Upper lobe of right lung (tissue), 1 donor: ENCODE measurements around the gene MEIS3. TPM values are rescaled to one million over a fixed set of nuclear protein-coding genes. Genes with fewer than 3 reads are reported as not detected.

Experiments
- ATAC-seq: fragments of 200-7000 bp; cut with Tn5 transposase; one replicate; pipeline ENCODE4 v1.9.1; 2020; ENCODE audit warnings: mild to moderate bottlenecking, moderate library complexity
- DNase-seq: peaks from one replicate; pipeline ENCODE4 v3.0.0-alpha.2; 2020
- H3K27ac ChIP-seq: fragments of 200-600 bp; one replicate; pipeline ENCODE4 v1.8.0; 2022
- H3K27me3 ChIP-seq: fragments of 200-600 bp; one replicate; pipeline ENCODE4 v1.8.0; 2022; ENCODE audit warnings: mild to moderate bottlenecking
- H3K36me3 ChIP-seq: fragments of 200-600 bp; one replicate; pipeline ENCODE4 v1.8.0; 2022
- H3K4me1 ChIP-seq: fragments of 200-600 bp; one replicate; pipeline ENCODE4 v1.8.0; 2022
- H3K4me3 ChIP-seq: fragments of 200-600 bp; one replicate; pipeline ENCODE4 v1.8.0; 2022; ENCODE audit warnings: mild to moderate bottlenecking
- H3K9me3 ChIP-seq: fragments of 200-600 bp; one replicate; pipeline ENCODE4 v1.8.0; 2022
- CTCF ChIP-seq: fragments of 200-600 bp; IDR thresholded peaks from one replicate; pipeline ENCODE4 v1.8.0; 2022; ENCODE audit warnings: antibody characterized with exemption
- intact Hi-C: fragments of 100-400 bp; cut with DNase I; formaldehyde crosslinking; loops from one replicate; pipeline ENCODE4 v1.11.0; 2022
- long read RNA-seq: library from polyadenylated mRNA; unstranded; transcript quantifications from one replicate; pipeline ENCODE4 v2.0.0, GENCODE V29; 2021
- total RNA-seq: library from RNA; stranded (reverse); fragmentation: NEBNext Ultra II Directional; extraction: Animal tissue kit (Norgen Biotek cat#: 25700); gene quantifications from one replicate; pipeline ENCODE4 v1.2.1, GENCODE V29; 2021
- donor health status: DM: no; HTN: yes; CAD: no; lungs with severe emphysema.

Gene MEIS3
- total RNA-seq = 4.3 TPM
- long read RNA-seq, partial matches to known transcripts = 3 of 7 reads
- long read RNA-seq, other reads (novel, unspliced or antisense) = 2 of 7 reads

- DNase-seq = no peak
- H3K27me3 ChIP-seq = peaks cover 59% of the 10 kb centered on the region
- intact Hi-C loops = no loop called here
- no peaks in the 10 kb centered on the region for H3K4me1 ChIP-seq
- no peak within 1 kb of the TSS for H3K27ac ChIP-seq
- TF ChIP-seq CTCF = no peak
- ATAC-seq = no peak
- no peaks in the 10 kb centered on the region for H3K36me3 ChIP-seq
- H3K9me3 ChIP-seq = no peaks in the 10 kb centered on the region
- H3K4me3 ChIP-seq = peak within 1 kb of the TSS; percentile 33
These were observed at the start of gene MEIS3 for GRCh38 chr19:47419030-47419783. Gene MEIS3, minus strand, starts transcription at chr19:47419527. Its CDS starts 446 bp downstream, at chr19:47419081.

- H3K4me1 ChIP-seq = peaks cover 6% of the 10 kb centered on the region
- H3K27ac ChIP-seq = no peak overlapping the region
- H3K36me3 ChIP-seq = no peaks in the 10 kb centered on the region
- H3K27me3 ChIP-seq = peaks cover 48% of the 10 kb centered on the region
- ATAC-seq = no peak
- TF ChIP-seq CTCF = no peak
- DNase-seq = no peak
- H3K4me3 ChIP-seq = no peak overlapping the region
- H3K9me3 ChIP-seq = no peaks in the 10 kb centered on the region
- intact Hi-C loops = no loop called here
These were observed 48.6 kb upstream of the MEIS3 start for GRCh38 chr19:47467914-47468313.

- intact Hi-C loops = no loop called here
- DNase-seq (no peak), ATAC-seq (no peak)
- Histone ChIP-seq H3K9me3 (no peaks in the 10 kb centered on the region), H3K4me1 (no peaks in the 10 kb centered on the region), H3K27me3 (peaks cover 34% of the 10 kb centered on the region), H3K4me3 (no peak overlapping the region), H3K36me3 (no peaks in the 10 kb centered on the region), H3K27ac (no peak overlapping the region)
- TF ChIP-seq CTCF = no peak
These were observed 46.6 kb upstream of the MEIS3 start for GRCh38 chr19:47465957-47466356.

- Histone ChIP-seq H3K4me1 (no peaks in the 10 kb centered on the region), H3K27ac (no peak overlapping the region), H3K9me3 (no peaks in the 10 kb centered on the region), H3K36me3 (no peaks in the 10 kb centered on the region), H3K4me3 (no peak overlapping the region), H3K27me3 (peaks cover 36% of the 10 kb centered on the region)
- ATAC-seq (no peak), DNase-seq (no peak)
- no peak for TF ChIP-seq CTCF
- intact Hi-C loops = no loop called here
These were observed 45.5 kb upstream of the MEIS3 start for GRCh38 chr19:47464675-47465419.

- Histone ChIP-seq H3K27me3 (peaks cover 49% of the 10 kb centered on the region), H3K27ac (no peak overlapping the region), H3K36me3 (no peaks in the 10 kb centered on the region), H3K4me3 (no peak overlapping the region), H3K9me3 (no peaks in the 10 kb centered on the region), H3K4me1 (no peaks in the 10 kb centered on the region)
- ATAC-seq (no peak), DNase-seq (no peak)
- intact Hi-C loops = no loop called here
- no peak for TF ChIP-seq CTCF
These were observed 42.5 kb upstream of the MEIS3 start for GRCh38 chr19:47461876-47462275.
